Measurements from ENCODE around the gene HIVEP2.
"Not testable (repeated sequence)": the region's sequence is repeated elsewhere in the genome, so short reads cannot be mapped to it uniquely, and the experiment has no call there.

The HIVEP2 gene

GRCh38 chr6:142945049-142945445 is at the start of gene HIVEP2:
TSS of gene HIVEP2 (minus strand) at chr6:142945176. CDS start at chr6:142774738, 170,438 bp downstream.
- DNase-seq = no peak

- DNase-seq = no peak
These were observed 49.0 kb upstream of the HIVEP2 start for GRCh38 chr6:142993977-142994376.

GRCh38 chr6:142987490-142987889 is 42.5 kb upstream of the HIVEP2 start:
- no peak for DNase-seq

- no peak for DNase-seq
These were observed 40.3 kb upstream of the HIVEP2 start for GRCh38 chr6:142985281-142985680.

- no peak for DNase-seq
These were observed 39.4 kb upstream of the HIVEP2 start for GRCh38 chr6:142984386-142984785.

- DNase-seq = no peak
These were observed 30.4 kb upstream of the HIVEP2 start for GRCh38 chr6:142975365-142975764.

GRCh38 chr6:142970941-142971340 is 26.0 kb upstream of the HIVEP2 start:
- DNase-seq = not testable (repeated sequence)

- DNase-seq = no peak
These were observed 23.6 kb upstream of the HIVEP2 start for GRCh38 chr6:142968601-142969000.

GRCh38 chr6:142966294-142966693 is 21.3 kb upstream of the HIVEP2 start:
- no peak for DNase-seq

- DNase-seq = no peak
These were observed 20.2 kb upstream of the HIVEP2 start for GRCh38 chr6:142965164-142965563.

GRCh38 chr6:142960098-142960497 is 15.1 kb upstream of the HIVEP2 start:
- no peak for DNase-seq

- no peak for DNase-seq
These were observed 13.4 kb upstream of the HIVEP2 start for GRCh38 chr6:142958343-142958742.

GRCh38 chr6:142956726-142957125 is 11.8 kb upstream of the HIVEP2 start:
- DNase-seq = no peak

GRCh38 chr6:142954844-142955243 is 9.9 kb upstream of the HIVEP2 start:
- no peak for DNase-seq

GRCh38 chr6:142953373-142954273 is 8.6 kb upstream of the HIVEP2 start:
- no peak for DNase-seq

- DNase-seq = no peak
These were observed 7.6 kb upstream of the HIVEP2 start for GRCh38 chr6:142952614-142953013.

GRCh38 chr6:142950291-142950690 is 5.3 kb upstream of the HIVEP2 start:
- DNase-seq = no peak

GRCh38 chr6:142947714-142948480 is 2.9 kb upstream of the HIVEP2 start:
- no peak for DNase-seq

- DNase-seq = no peak
These were observed 2.1 kb upstream of the HIVEP2 start for GRCh38 chr6:142946924-142947713.

GRCh38 chr6:142946181-142946923 is 1.4 kb upstream of the HIVEP2 start:
- no peak for DNase-seq

- DNase-seq = peak; percentile 19
These were observed 637 bp upstream of the HIVEP2 start for GRCh38 chr6:142945446-142946180.

Data from GDM1 (cell line).